Trophoblast cell (in vitro differentiated cells and primary cell): ENCODE measurements around the gene WFDC2.

ENCODE experiments used
- DNase-seq, 2 donors: peaks; one replicate each; pipeline ENCODE4 v3.0.0-alpha.2; 2016
- H2AFZ ChIP-seq: 2 replicates; pipeline ENCODE4 v1.6.1; 2013; ENCODE audit warnings: low read length, moderate library complexity, mild to moderate bottlenecking; ENCODE audit not compliant: insufficient read depth, poor library complexity
- H2AK5ac ChIP-seq: 2 replicates; pipeline ENCODE4 v1.6.1; 2013; ENCODE audit warnings: mild to moderate bottlenecking, low read length
- H2BK120ac ChIP-seq: 2 replicates; pipeline ENCODE4 v1.6.1; 2013; ENCODE audit warnings: low read length, mild to moderate bottlenecking, moderate library complexity; ENCODE audit not compliant: insufficient read depth, poor library complexity
- H2BK12ac ChIP-seq: 2 replicates; pipeline ENCODE4 v1.6.1; 2013; ENCODE audit warnings: mild to moderate bottlenecking, low read length, moderate library complexity
- H2BK5ac ChIP-seq: 2 replicates; pipeline ENCODE4 v1.6.1; 2013; ENCODE audit warnings: low read length, low read depth, moderate library complexity, mild to moderate bottlenecking; ENCODE audit not compliant: poor library complexity
- H3K14ac ChIP-seq: 2 replicates; pipeline ENCODE4 v1.6.1; 2013; ENCODE audit warnings: mild to moderate bottlenecking, low read length
- H3K18ac ChIP-seq: 2 replicates; pipeline ENCODE4 v1.6.1; 2013; ENCODE audit warnings: mild to moderate bottlenecking, low read length
- H3K23ac ChIP-seq: 2 replicates; pipeline ENCODE4 v1.6.1; 2013; ENCODE audit warnings: low read length
- H3K27ac ChIP-seq: 2 replicates; pipeline ENCODE4 v1.5.1; 2013; ENCODE audit warnings: low read depth, mild to moderate bottlenecking, inconsistent platforms, low read length, moderate library complexity
- H3K27me3 ChIP-seq: 2 replicates; pipeline ENCODE4 v1.6.1; 2013; ENCODE audit warnings: inconsistent platforms, mild to moderate bottlenecking, low read length, moderate library complexity; ENCODE audit not compliant: insufficient read depth
- H3K36me3 ChIP-seq, 2 experiments: 1 replicate in 1 of 2; 2 replicates in 1 of 2; pipeline ENCODE4 v1.6.1; 2013; ENCODE audit warnings: low read length in 2 of 2, mild to moderate bottlenecking in 2 of 2, moderate library complexity in 1 of 2; ENCODE audit not compliant: insufficient read depth in 2 of 2, control insufficient read depth in 1 of 2
- H3K4ac ChIP-seq: 2 replicates; pipeline ENCODE4 v1.6.1; 2013; ENCODE audit warnings: low read depth, mild to moderate bottlenecking, low read length, moderate library complexity
- H3K4me1 ChIP-seq, 2 experiments: 1 replicate in 1 of 2; 2 replicates in 1 of 2; pipeline ENCODE4 v1.6.1; 2013; ENCODE audit warnings: low read length in 2 of 2, mild to moderate bottlenecking in 2 of 2, moderate library complexity in 1 of 2; ENCODE audit not compliant: insufficient read depth in 2 of 2, control insufficient read depth in 1 of 2
- H3K4me2 ChIP-seq: 2 replicates; pipeline ENCODE4 v1.6.1; 2013; ENCODE audit warnings: inconsistent platforms, mild to moderate bottlenecking, low read length, moderate library complexity
- H3K4me3 ChIP-seq: 2 replicates; pipeline ENCODE4 v1.5.1; 2013; ENCODE audit warnings: mild to moderate bottlenecking, low read depth, low read length, inconsistent platforms
- H3K79me1 ChIP-seq: one replicate; pipeline ENCODE4 v1.6.1; 2013; ENCODE audit warnings: low read length
- H3K79me2 ChIP-seq: 2 replicates; pipeline ENCODE4 v1.6.1; 2013; ENCODE audit warnings: low read length, mild to moderate bottlenecking; ENCODE audit not compliant: control insufficient read depth, insufficient read depth, poor library complexity
- H3K9ac ChIP-seq: 2 replicates; pipeline ENCODE4 v1.6.1; 2013; ENCODE audit warnings: mild to moderate bottlenecking, low read length
- H3K9me3 ChIP-seq: 2 replicates; pipeline ENCODE4 v1.6.1; 2013; ENCODE audit warnings: low read depth, mild to moderate bottlenecking, control low read depth, inconsistent platforms, low read length; ENCODE audit not compliant: insufficient read depth
- H4K12ac ChIP-seq: 2 replicates; pipeline ENCODE4 v1.6.1; 2013; ENCODE audit warnings: low read depth, mild to moderate bottlenecking, low read length, moderate library complexity
- H4K8ac ChIP-seq: 2 replicates; pipeline ENCODE4 v1.6.1; 2013; ENCODE audit warnings: low read depth, mild to moderate bottlenecking, low read length, moderate library complexity
- H4K91ac ChIP-seq: one replicate; pipeline ENCODE4 v1.6.1; 2013; ENCODE audit warnings: low read depth, mild to moderate bottlenecking, low read length, moderate library complexity
- whole genome bisulfite sequencing: extraction: QIAGEN DNeasy Blood & Tissue Kit; methylation state at CpG from one replicate; pipeline ENCODE4 v1.1.7; 2013; ENCODE audit warnings: missing lambda C conversion rate; ENCODE audit not compliant: insufficient read length, insufficient coverage; ENCODE audit errors: extremely low coverage; 5-methylcytosine and 5-hydroxymethylcytosine counted together

WFDC2 gene

DNA sequence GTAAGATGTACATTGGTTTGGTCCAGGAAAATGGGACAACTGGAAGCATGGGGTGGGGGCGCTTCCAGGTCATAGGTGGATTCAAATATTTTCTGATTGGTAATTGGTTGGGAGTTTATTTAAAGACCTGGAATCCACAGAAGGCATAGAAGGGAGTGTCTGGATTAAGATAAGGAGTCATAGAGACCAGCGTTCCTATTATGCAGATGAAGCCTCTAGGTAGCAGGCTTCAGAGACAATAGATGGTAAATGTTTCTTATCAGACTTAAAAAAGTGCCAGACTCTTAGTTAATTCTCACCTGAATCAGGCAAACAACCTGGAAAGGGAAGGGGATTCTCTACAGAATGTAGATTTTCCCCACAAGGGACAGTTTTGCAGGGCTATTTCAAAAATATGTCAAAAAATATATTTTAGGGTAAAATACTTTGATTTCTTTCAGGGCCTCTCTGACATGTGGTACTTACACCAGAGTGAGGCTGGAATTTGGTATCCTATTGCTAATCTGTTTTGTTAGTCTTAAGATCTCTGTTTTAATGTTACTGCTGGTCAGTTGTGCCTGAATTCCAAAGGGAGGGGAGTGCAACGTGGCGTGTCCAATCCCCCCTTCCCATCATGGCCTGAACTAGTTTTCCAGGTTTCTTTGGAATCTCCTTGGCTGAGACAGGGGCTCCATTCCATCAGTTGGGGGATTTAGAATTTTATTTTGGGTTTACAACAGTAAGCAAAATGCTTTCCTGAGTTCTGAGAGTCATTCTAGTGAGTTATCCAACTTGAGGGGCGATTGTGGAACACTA lies 28.5 kb upstream of the WFDC2 start:
- Histone ChIP-seq H2BK120ac (peak overlapping the region; percentile 71), H3K4ac (no peak overlapping the region), H3K14ac (peak overlapping the region; percentile 62), H3K79me2 (peaks cover 3% of the 10 kb centered on the region), H4K91ac (peak overlapping the region; percentile 61), H3K4me2 (peak overlapping the region; percentile 32), H3K9ac (no peak overlapping the region), H3K4me1 (peaks cover 23 to 25% of the 10 kb centered on the region in 2 experiments), H4K8ac (peak overlapping the region; percentile 14), H3K9me3 (no peaks in the 10 kb centered on the region), H3K18ac (no peak overlapping the region), H3K79me1 (peaks cover 22% of the 10 kb centered on the region), H2BK12ac (peak overlapping the region; percentile 45), H4K12ac (no peak overlapping the region), H3K23ac (no peak overlapping the region), H3K27me3 (no peaks in the 10 kb centered on the region), H2BK5ac (peak overlapping the region; percentile 85), H2AK5ac (no peak overlapping the region), H2AFZ (no peak overlapping the region), H3K4me3 (no peak overlapping the region), H3K36me3 (no peaks in the 10 kb centered on the region), H3K27ac (peak overlapping the region; percentile 91)
- no peak for DNase-seq
- no CpG with 5 or more reads among the region's 5 CpGs for WGBS

DNA sequence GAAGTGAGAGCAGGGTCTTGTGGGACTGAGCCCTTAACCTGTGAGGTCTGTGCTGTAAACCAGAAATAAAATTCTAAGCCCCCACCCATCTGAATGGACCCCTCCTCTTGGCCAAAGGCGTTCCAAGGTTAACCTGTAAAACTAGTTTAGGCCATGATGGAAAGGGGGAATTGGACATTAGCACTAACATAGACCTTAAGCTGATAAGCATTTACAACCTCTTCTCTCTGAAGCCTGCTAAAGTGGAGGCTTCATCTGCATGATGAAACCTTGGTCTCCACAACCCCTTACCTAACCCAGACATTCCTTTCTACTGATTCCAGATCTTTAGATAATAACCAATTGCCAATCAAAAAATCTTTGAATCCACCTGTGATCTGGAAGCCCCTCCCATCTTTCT lies 27.8 kb upstream of the WFDC2 start:
- peak overlapping the region; percentile 85 for H2BK5ac ChIP-seq

DNA sequence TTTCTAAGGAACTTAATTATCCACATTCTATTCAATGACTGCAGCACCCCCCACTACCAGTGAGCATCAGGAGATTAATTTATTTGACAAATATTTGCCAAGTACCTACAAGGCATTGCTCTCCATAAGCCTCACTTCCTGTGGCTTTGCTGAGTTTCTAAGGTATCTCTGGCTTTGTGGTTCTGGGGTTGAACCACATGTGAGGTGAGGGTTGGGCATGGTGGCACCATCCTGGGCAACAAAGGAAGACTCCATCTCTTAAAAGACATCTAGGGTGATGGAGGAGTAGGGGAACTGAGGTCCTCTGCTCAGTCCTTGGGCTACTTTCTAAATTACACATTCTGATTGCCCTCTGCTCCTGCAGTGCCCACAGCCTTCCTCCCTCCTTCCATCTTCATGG lies 25.5 kb upstream of the WFDC2 start:
- Histone ChIP-seq H3K9me3 (peaks cover 2% of the 10 kb centered on the region), H2AFZ (peak overlapping the region; percentile 5), H3K14ac (peak overlapping the region; percentile 78), H3K27me3 (no peaks in the 10 kb centered on the region), H2AK5ac (peak overlapping the region; percentile 22), H3K36me3 (no peaks in the 10 kb centered on the region), H3K23ac (no peak overlapping the region), H3K4me3 (no peak overlapping the region), H3K4me1 (peaks cover 29 to 35% of the 10 kb centered on the region in 2 experiments), H3K4ac (peak overlapping the region; percentile 35), H3K79me2 (peaks cover 3% of the 10 kb centered on the region), H4K12ac (peak overlapping the region; percentile 13), H4K8ac (peak overlapping the region; percentile 55), H2BK120ac (peak overlapping the region; percentile 61), H2BK5ac (peak overlapping the region; percentile 68), H4K91ac (peak overlapping the region; percentile 88), H3K9ac (no peak overlapping the region), H3K79me1 (peaks cover 21% of the 10 kb centered on the region), H3K4me2 (peak overlapping the region; percentile 9), H3K18ac (peak overlapping the region; percentile 71), H2BK12ac (peak overlapping the region; percentile 86), H3K27ac (peak overlapping the region; percentile 59)
- DNase-seq: no peak

More for the DNA sequence above, 27.8 kb upstream of the WFDC2 start:
- Histone ChIP-seq H3K4ac (no peak overlapping the region), H2BK12ac (peak overlapping the region; percentile 45), H4K91ac (peak overlapping the region; percentile 55), H3K9me3 (no peaks in the 10 kb centered on the region), H3K9ac (no peak overlapping the region), H3K79me2 (peaks cover 3% of the 10 kb centered on the region), H3K79me1 (peaks cover 21% of the 10 kb centered on the region), H2BK120ac (peak overlapping the region; percentile 71), H2AK5ac (no peak overlapping the region), H3K4me1 (peaks cover 23 to 25% of the 10 kb centered on the region in 2 experiments), H3K18ac (no peak overlapping the region), H3K36me3 (no peaks in the 10 kb centered on the region), H3K4me3 (no peak overlapping the region), H4K8ac (peak overlapping the region; percentile 14), H4K12ac (no peak overlapping the region), H3K27ac (peak overlapping the region; percentile 91), H3K27me3 (no peaks in the 10 kb centered on the region), H2AFZ (no peak overlapping the region), H3K4me2 (peak overlapping the region; percentile 32), H3K14ac (peak overlapping the region; percentile 62), H3K23ac (no peak overlapping the region)
- WGBS: no CpG with 5 or more reads among the region's 1 CpG
- peak in 1 of 2 donors; percentile 20 for DNase-seq

GRCh38 chr20:45445805-45446562 lies 23.6 kb upstream of the WFDC2 start:
- peak; percentile 53 to 73 for DNase-seq
- peaks cover 3% of the 10 kb centered on the region for H3K79me2 ChIP-seq
- H3K27ac ChIP-seq: peak overlapping the region; percentile 9
- peak overlapping the region; percentile 24 for H3K4ac ChIP-seq
- no peak overlapping the region for H4K12ac ChIP-seq
- H3K79me1 ChIP-seq: peaks cover 22% of the 10 kb centered on the region
- peaks cover 2% of the 10 kb centered on the region for H3K9me3 ChIP-seq
- H2BK12ac ChIP-seq: peak overlapping the region; percentile 81
- H3K36me3 ChIP-seq: no peaks in the 10 kb centered on the region
- H3K9ac ChIP-seq: no peak overlapping the region
- H2BK120ac ChIP-seq: peak overlapping the region; percentile 65
- peak overlapping the region; percentile 67 for H4K91ac ChIP-seq
- peak overlapping the region; percentile 58 for H3K14ac ChIP-seq
- H3K27me3 ChIP-seq: no peaks in the 10 kb centered on the region
- H2AK5ac ChIP-seq: peak overlapping the region; percentile 91
- H4K8ac ChIP-seq: peak overlapping the region; percentile 55
- no peak overlapping the region for H3K23ac ChIP-seq
- peak overlapping the region; percentile 53 for H2BK5ac ChIP-seq
- no peak overlapping the region for H3K4me2 ChIP-seq
- peaks cover 34 to 36% of the 10 kb centered on the region in 2 experiments for H3K4me1 ChIP-seq
- H2AFZ ChIP-seq: no peak overlapping the region
- H3K4me3 ChIP-seq: no peak overlapping the region
- WGBS: no CpG with 5 or more reads among the region's 7 CpGs
- peak overlapping the region; percentile 24 for H3K18ac ChIP-seq
